ENCODE measurements around the gene SH3PXD2A.

DNA sequence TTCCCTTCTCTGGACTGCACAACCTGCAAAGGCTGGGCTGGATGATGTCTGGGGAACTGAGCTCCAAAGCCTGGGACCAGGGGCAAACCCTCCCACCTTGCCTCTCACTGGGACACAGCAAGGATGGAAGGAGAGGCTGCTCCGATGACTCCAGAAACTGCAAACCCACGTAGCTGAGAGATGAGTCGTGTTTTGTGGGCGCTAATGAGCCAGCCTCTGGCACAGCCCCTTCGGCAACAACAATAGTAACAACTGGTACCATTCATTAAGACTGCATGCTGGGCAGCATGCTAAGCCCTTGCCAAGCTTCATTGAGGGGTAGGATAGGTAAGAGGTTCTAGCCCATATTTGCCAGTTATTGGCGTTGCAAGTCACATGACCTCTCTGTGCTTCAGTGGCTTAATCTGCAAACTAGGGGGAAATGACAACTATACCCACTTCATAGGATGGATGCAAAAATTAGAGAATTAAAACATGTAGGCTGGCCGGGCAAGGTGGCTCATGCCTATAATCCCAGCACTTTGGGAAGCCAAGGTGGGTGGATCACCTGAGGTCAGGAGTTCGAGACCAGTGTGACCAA, 145.9 kb downstream of the SH3PXD2A start:
- TF ChIP-seq ZZZ3 (IDR thresholded peaks at IDR 0.05; ENCODE audit: control insufficient read depth, insufficient read length, low read depth) (no peak), SIN3A (IDR thresholded peaks at IDR 0.05; ENCODE audit: low read depth, low read length) (no peak), NRF1 (conservative IDR thresholded peaks at IDR 0.05; ENCODE audit: low read depth, low read length) (no peak), CTCF (IDR thresholded peaks at IDR 0.05 in 2 of 3, conservative IDR thresholded peaks at IDR 0.05 in 1 of 3; ENCODE audit: control insufficient read depth in 2 of 3, extremely low read depth in 1 of 3, insufficient read depth in 1 of 3, low read depth in 3 of 3, low read length in 3 of 3) (no peak), PKNOX1 (IDR thresholded peaks at IDR 0.05) (no peak)

All from GM12878 (cell line).